GM19025 (cell line): Measurements from ENCODE around the gene EIF4EBP2.

Source experiments
- ATAC-seq: cut with Tn5 transposase; IDR thresholded peaks from one replicate; pipeline ENCODE4 v1.9.1; 2021; ENCODE audit warnings: mild to moderate bottlenecking, low read depth, moderate library complexity; ENCODE audit not compliant: unreplicated experiment

Gene EIF4EBP2, protein sequence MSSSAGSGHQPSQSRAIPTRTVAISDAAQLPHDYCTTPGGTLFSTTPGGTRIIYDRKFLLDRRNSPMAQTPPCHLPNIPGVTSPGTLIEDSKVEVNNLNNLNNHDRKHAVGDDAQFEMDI

DNA sequence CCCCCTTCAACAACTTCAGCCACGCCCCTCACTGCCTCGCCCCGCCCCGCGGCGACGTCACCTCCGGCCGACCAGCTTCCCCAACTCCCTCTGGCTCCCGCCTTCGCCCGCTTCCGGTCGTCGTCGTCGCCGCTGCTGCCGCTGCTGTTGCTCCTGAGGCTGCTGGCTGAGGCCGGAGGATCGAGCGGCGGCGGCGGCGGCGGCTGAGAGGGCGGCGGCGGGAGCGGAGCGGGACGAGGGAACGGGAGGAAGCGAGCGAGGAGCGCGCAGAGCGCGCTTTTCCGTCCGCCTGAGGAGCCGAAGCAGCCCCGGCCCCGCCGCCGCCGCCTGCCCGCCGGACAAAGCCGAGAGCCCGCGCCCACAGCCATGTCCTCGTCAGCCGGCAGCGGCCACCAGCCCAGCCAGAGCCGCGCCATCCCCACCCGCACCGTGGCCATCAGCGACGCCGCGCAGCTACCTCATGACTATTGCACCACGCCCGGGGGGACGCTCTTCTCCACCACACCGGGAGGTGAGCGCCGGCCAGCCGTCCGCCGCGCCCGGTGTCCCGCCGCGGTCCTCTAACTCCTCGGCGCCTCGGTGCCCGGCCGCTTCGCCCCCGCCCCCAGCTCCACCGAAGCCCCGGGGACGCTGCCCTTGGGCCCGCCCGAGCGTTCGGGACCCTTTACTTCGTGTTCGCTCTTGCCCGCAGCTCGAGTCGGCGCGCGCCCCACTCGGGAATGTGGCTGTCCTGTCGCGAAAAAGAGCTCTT lies at the start of gene EIF4EBP2:
Gene EIF4EBP2 (plus strand): TSS at position 110 of the 751 bp plus-strand sequence. CDS start 257 bp downstream, at position 367.
- peak; percentile 81 for ATAC-seq

DNA sequence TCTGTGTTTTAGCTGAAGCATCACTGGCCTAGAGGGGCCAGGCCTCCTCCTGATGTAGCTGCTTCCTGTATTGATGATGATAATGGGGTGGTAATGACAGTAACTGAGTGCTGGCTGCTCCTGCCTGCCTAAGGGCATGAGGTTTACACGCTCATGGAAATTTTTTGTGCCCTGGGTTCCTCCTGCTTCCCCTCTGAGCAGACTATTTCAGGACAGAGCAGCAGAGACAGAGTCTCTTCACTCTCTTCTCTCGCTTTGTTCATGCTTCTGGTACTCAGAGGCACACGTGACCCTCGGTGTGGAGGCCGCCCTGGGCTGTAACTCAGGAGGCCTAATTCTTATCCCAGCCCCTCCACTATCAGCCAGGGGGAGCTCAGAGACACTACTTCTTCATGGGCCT lies 49.4 kb upstream of the EIF4EBP2 start:
- ATAC-seq, result no peak

DNA sequence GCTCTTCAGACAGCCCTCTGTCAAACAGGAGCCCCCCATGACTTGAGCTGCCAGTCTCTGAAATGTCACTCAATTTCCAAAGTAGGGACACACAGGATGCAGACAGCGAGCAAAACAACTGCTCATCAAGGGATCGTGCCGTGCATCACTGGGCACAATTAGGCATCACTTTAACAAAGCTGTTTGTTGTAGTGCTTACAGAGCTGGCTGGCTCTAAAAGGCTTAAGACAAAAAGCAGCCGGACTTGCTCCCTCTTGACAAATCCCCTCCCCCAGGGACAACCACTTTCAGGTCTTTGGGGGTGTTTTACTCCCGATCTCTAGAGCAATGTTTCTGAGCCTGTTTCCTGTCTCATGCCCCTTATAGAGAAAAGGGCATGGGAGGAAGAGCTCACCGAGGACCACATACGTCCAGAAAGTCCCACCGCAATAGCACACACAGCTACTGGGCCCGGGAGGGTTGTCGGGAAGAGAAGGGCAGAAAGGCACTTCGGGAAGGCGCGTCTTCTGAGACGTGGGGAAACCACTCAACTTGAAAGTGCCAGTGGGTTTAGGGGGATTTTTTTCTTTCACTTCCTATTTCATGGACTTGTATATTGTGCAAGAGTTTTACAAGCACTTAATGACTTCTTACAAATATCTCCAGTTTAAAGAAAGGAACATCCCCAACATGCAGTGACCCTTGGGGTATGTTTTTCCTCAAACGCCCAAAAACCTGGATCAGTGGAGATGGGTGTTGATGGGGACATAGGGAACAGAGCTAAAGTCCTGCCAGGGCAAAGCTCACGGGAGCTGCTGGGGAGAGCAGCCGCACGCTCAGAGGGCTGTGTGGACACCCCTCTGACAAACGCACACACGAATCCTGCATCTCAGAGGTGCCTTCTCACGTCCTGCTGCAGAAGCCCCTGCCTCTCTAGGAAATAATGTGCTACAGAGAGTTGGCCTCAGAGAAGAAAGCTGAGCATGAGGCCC lies 48.6 kb upstream of the EIF4EBP2 start:
- ATAC-seq, result peak; percentile 62

- no peak for ATAC-seq
These were observed 46.4 kb upstream of the EIF4EBP2 start for GRCh38 chr10:70357565-70357964.

GRCh38 chr10:70358446-70358845 lies 45.5 kb upstream of the EIF4EBP2 start:
- ATAC-seq, result no peak

- ATAC-seq, result no peak
These were observed 44.9 kb upstream of the EIF4EBP2 start for GRCh38 chr10:70359017-70359550.

DNA sequence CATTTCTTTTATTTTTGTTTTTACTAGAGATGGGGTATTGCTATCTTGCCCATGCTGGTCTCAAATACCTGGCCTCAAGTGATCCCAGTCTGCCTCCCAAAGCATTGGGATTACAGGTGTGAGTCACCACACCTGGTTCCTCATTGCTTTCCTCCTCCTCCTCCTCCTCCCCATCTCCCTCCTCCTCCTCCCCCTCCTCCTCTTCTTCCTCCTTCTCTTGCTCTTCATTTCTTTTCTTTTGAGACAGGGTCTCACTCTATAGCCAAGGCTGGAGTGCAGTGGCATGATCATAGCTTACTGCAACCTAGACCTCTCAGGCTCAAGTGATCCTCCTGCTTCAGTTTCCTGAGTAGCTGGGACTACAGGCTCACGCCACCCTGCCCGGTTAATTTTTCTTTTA lies 43.7 kb upstream of the EIF4EBP2 start:
- ATAC-seq, result no peak

DNA sequence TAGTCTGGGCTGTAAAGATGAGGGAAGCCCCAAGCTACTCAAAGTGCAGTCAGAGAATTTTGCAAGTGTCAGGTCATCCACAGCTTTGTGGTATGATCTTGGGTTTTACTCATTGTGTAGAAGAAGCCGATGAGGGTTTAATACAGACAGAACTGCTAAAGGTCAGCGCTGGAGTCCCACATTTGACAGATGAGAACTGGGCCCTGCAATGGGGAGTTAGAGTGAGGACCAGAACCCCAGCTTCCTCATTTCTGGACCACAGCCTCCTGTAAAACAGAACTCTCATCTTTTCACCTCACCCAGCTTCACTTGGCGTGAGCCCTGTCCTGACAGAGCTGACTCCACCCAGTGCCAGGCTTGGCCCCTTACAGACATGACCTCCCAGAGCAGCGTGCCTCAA lies 41.6 kb upstream of the EIF4EBP2 start:
- no peak for ATAC-seq

- ATAC-seq, result no peak
These were observed 40.7 kb upstream of the EIF4EBP2 start for GRCh38 chr10:70363292-70363691.

DNA sequence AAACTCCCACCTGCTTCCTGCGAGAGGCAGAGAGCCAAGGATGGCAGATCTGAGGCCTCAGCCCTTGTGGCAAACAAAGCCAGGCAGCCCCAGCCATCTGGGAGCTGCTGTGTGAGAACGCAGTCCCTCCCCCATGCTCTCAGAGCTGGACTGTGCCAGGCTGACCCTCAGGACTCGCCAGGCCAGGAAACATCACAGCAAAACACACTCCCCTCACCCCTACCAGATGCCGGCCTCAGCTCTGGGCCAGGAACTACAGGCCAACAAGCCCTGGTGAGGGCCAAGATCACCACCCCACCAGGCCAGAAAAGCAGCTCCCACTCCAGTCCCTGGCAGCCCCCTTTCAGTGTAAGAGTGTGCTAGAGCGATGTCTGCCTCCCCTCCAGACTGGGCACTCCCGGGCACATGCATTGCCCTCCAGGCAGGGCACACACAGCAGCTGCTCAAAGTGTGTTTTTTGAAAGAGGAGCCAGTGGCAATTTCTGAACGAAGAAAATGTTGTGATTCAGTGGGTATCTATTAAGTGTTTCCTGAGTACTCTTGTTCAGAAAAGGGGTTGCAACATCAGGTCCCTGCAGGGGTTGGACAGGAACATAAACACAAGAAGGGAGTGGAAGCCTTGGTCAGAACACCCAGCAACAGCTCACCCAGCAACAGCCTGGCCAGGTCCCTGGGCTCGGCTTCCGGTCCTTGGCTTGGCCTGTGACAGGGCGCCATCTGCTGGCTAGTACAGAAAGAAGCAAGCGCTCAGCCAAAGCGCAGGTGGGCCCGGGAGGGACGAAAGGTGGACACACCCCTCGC lies 39.8 kb upstream of the EIF4EBP2 start:
- ATAC-seq, result peak; percentile 81

- ATAC-seq, result no peak
These were observed 39.2 kb upstream of the EIF4EBP2 start for GRCh38 chr10:70364772-70365091.

DNA sequence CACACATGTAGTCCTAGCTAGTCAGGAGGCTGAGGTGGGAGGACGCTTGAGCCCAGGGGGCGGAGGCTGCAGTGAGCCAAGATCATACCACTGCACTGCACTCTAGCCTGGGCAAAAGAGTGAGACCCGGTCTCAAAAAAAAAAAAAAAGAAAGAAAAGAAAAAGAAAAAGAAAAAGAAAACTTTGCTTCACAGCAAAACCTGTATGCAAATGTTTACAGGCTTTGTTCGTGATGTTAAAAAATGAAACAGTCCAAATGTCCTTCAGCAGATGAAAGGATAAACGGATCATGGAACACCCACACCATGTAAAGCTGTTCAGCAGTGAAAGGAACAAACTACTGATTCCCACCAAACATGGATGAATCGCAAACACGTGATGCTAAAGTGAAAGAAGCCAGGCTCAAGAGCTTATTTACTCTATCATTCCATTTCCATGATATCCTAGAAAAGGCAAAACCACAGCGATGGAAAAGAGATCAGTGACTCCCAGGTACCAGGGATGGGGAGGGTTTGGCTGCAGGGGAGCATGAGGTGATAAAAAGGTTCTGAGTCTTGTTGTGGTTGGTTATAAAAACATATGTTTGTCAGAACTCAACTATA lies 36.6 kb upstream of the EIF4EBP2 start:
- no peak for ATAC-seq

GRCh38 chr10:70368774-70369482 lies 35.0 kb upstream of the EIF4EBP2 start:
- no peak for ATAC-seq

DNA sequence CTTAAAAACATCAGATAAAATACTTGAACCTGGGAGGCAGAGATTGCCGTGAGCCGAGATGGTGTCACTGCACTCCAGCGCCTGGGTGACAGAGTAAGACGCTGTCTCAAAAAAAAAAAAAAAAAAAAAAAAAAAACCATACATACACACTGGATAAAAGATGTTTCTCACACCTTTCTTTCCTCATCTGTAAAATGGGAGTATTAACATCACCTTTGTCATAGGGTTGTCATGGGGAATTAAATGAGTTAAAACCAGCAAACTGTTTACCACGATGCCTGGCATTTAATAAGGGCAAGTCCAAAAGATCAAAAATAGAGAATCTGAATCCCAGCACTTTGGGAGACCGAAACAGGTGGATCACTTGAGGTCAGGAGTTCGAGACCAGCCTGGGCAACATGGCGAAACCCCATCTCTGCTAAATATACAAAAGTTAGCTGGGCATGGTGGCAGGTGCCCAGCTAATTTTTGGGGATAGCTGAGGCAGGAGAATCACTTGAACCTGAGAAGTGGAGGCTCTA lies 34.4 kb upstream of the EIF4EBP2 start:
- ATAC-seq, result no peak

- no peak for ATAC-seq
These were observed 33.2 kb upstream of the EIF4EBP2 start for GRCh38 chr10:70370766-70371165.

DNA sequence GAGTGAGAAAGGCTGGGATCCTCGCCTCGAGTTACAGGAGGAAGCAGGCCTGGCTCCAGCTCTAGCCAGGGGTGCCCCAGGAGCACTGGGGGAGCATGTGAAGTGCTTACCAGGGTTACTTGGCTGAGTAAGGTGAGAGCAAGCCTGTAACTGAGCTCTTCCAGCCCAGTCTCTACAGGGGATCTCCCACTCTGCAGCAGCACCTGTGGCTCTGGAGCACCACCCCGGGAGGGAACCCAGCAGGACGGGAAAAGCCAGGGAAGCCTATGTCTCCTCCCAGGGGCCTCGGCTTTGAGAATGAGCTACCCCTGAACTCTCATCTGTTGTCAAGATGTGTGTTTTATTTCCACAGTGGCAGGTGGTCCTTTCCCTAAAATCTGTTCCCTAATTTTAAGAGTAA lies 32.1 kb upstream of the EIF4EBP2 start:
- ATAC-seq, result no peak

DNA sequence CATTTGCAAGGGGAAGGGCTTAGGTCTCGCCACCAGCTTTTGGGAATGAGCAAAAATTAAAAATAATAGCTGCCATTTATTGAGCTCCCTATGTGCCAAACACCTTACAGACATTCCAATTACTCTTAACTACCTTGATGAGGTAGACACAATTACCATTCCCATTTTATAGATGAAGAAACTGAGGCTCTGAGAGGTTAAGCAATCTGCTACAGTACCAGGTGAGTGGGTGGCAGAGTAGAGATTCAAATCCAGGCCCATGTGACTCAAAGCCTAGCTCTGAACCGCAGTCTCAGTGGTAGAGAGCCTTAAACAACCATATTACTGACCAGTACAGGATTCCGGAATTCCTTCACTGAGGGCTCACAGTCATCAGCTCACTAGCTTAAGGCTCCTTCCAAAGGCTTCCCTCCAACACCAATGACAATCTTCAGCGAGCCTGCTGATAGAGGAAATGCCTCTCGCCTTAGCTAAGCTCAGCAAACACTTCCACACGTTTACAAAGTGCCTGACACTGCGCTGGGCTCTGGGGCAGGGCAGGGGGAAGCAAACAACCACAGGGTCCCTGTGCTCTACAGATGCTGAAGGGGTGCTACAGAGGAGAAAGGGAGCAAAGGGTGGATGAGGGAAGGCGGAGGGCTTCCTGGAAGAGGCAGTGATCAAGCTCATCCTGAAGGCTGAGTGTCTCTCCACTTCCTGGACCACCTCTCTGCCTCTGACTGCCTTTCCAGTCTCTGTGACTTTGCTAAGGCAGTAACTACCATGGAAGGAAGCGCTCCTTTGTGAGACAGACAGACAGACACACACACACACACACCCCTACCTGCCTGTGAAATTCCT lies 28.9 kb upstream of the EIF4EBP2 start:
- no peak for ATAC-seq
